CD14-positive monocyte (primary cell): Measurements from ENCODE around the gene DCDC2B. TPM values are rescaled to one million over a fixed set of nuclear protein-coding genes. Genes with fewer than 3 reads are reported as not detected.

Experiments used
- DNase-seq, 3 donors: peaks; one replicate each; pipeline ENCODE4 v3.0.0-alpha.2; 2011 to 2022
- H2AFZ ChIP-seq: 2 replicates; pipeline ENCODE4 v1.6.0; 2012; ENCODE audit warnings: mild to moderate bottlenecking, low read depth, low read length, inconsistent platforms; ENCODE audit not compliant: insufficient read depth, poor library complexity, severe bottlenecking
- H3K27ac ChIP-seq, 2 donors: 1 replicate in 1 of 2; 2 replicates in 1 of 2; pipeline ENCODE4 v1.5.1; 2012 to 2013; ENCODE audit warnings: low read length in 2 of 2, control low read depth in 1 of 2, inconsistent platforms in 1 of 2, low read depth in 1 of 2, mild to moderate bottlenecking in 1 of 2
- H3K27me3 ChIP-seq, 2 donors: one replicate each; pipeline versions ENCODE4 v1.6.0 to v1.6.1; 2011 to 2013; ENCODE audit warnings: low read length in 2 of 2; ENCODE audit not compliant: control insufficient read depth in 2 of 2, insufficient read depth in 2 of 2
- H3K36me3 ChIP-seq, 2 donors: replicated peaks in 1 of 2; 1 replicate in 1 of 2; 2 replicates in 1 of 2; pipeline versions ENCODE4 v1.5.1 to v1.6.1; 2012 to 2013; ENCODE audit warnings: low read length in 2 of 2, control low read depth in 1 of 2, inconsistent platforms in 1 of 2, mild to moderate bottlenecking in 1 of 2; ENCODE audit not compliant: insufficient read depth in 2 of 2, control insufficient read depth in 1 of 2
- H3K4me1 ChIP-seq, 2 donors: 1 replicate in 1 of 2; 2 replicates in 1 of 2; pipeline versions ENCODE4 v1.5.1 to v1.6.1; 2012 to 2013; ENCODE audit warnings: low read length in 2 of 2, control low read depth in 1 of 2, inconsistent platforms in 1 of 2, mild to moderate bottlenecking in 1 of 2, moderate library complexity in 1 of 2; ENCODE audit not compliant: insufficient read depth in 2 of 2, control insufficient read depth in 1 of 2
- H3K4me2 ChIP-seq: replicated peaks from 2 replicates; pipeline ENCODE3; 2012; ENCODE audit warnings: low read length, moderate library complexity, mild to moderate bottlenecking; ENCODE audit not compliant: poor library complexity, severe bottlenecking; ENCODE audit errors: extremely low read depth
- H3K4me3 ChIP-seq, 3 experiments: fragments of 200-600 bp in 1 of 3; sonication (generic) in 1 of 3; replicated peaks in 1 of 3; 1 replicate in 2 of 3; 2 replicates in 1 of 3; pipeline ENCODE4 v1.5.1; 2011 to 2013; ENCODE audit warnings: low read length in 3 of 3, mild to moderate bottlenecking in 3 of 3, control low read depth in 2 of 3, low read depth in 2 of 3, inconsistent platforms in 1 of 3, moderate library complexity in 1 of 3
- H3K79me2 ChIP-seq: 2 replicates; pipeline ENCODE4 v1.6.0; 2012; ENCODE audit warnings: mild to moderate bottlenecking, control low read depth, inconsistent platforms, low read length, moderate library complexity; ENCODE audit not compliant: insufficient read depth
- H3K9ac ChIP-seq: 2 replicates; pipeline ENCODE4 v1.6.0; 2017; ENCODE audit warnings: low read length, mild to moderate bottlenecking; ENCODE audit not compliant: insufficient read depth, poor library complexity, severe bottlenecking
- H3K9me3 ChIP-seq, 2 donors: replicated peaks in 1 of 2; 1 replicate in 1 of 2; 2 replicates in 1 of 2; pipeline versions ENCODE4 v1.5.1 to v1.6.1; 2012 to 2013; ENCODE audit warnings: low read length in 2 of 2, control low read depth in 1 of 2; ENCODE audit not compliant: control insufficient read depth in 1 of 2, insufficient read depth in 1 of 2
- H4K20me1 ChIP-seq: 2 replicates; pipeline ENCODE4 v1.6.0; 2012; ENCODE audit warnings: mild to moderate bottlenecking, low read length, control low read depth, moderate library complexity; ENCODE audit not compliant: insufficient read depth
- H3K27ac Mint-ChIP-seq, 7 donors: one replicate each; pipeline ENCODE4 v1.8.0; 2020; ENCODE audit warnings: mild to moderate bottlenecking in 7 of 7, mixed read lengths in 7 of 7, moderate library complexity in 6 of 7, inconsistent platforms in 2 of 7
- H3K27me3 Mint-ChIP-seq, 3 donors: one replicate each; pipeline ENCODE4 v1.8.0; 2021 to 2022; ENCODE audit warnings: low read depth in 3 of 3, mild to moderate bottlenecking in 3 of 3, mixed read lengths in 3 of 3, moderate library complexity in 3 of 3, inconsistent platforms in 1 of 3
- H3K36me3 Mint-ChIP-seq, 2 donors: one replicate each; pipeline ENCODE4 v1.8.0; 2020; ENCODE audit warnings: mixed read lengths in 2 of 2, inconsistent platforms in 1 of 2, mild to moderate bottlenecking in 1 of 2
- H3K4me1 Mint-ChIP-seq: one replicate; pipeline ENCODE4 v1.8.0; 2020; ENCODE audit warnings: mild to moderate bottlenecking, mixed read lengths
- H3K4me3 Mint-ChIP-seq, 2 donors: one replicate each; pipeline ENCODE4 v1.8.0; 2020; ENCODE audit warnings: mild to moderate bottlenecking in 2 of 2, mixed read lengths in 2 of 2, moderate library complexity in 1 of 2
- H3K9me3 Mint-ChIP-seq, 7 donors: one replicate each; pipeline ENCODE4 v1.8.0; 2020 to 2022; ENCODE audit warnings: mixed read lengths in 7 of 7, mild to moderate bottlenecking in 6 of 7, moderate library complexity in 6 of 7, inconsistent platforms in 2 of 7
- WGBS: methylation state at CpG from one replicate; pipeline ENCODE4 v1.1.5; 2013; ENCODE audit warnings: missing lambda C conversion rate; ENCODE audit not compliant: insufficient coverage; 5-methylcytosine and 5-hydroxymethylcytosine counted together
- intact Hi-C, 2 donors: fragments of 100-400 bp; cut with micrococcal nuclease; formaldehyde crosslinking; loops; one replicate each; pipeline versions ENCODE4 v1.15.0 to v1.15.1; 2023
- polyA plus RNA-seq, 3 donors: library from polyadenylated mRNA; depleted of rRNA in 1 of 3; unstranded in 2 of 3; stranded (reverse) in 1 of 3; fragments of 300-500 nt in 2 of 3; fragments of >200 nt in 1 of 3; fragmentation: Illumina TruSeq in 2 of 3; gene quantifications; 1 replicate in 2 of 3; 2 replicates in 1 of 3; pipeline ENCODE4 v1.2.3, GENCODE V29; 2012 to 2021
- TF ChIP-seq, protein P1 (sequence below): fragments of 200-600 bp; IDR thresholded peaks from one replicate; pipeline ENCODE4 v1.8.0; 2022; ENCODE audit warnings: antibody characterized with exemption, mild to moderate bottlenecking

The DCDC2B gene
- polyA plus RNA-seq, 3 donors, result not detected

DNA sequence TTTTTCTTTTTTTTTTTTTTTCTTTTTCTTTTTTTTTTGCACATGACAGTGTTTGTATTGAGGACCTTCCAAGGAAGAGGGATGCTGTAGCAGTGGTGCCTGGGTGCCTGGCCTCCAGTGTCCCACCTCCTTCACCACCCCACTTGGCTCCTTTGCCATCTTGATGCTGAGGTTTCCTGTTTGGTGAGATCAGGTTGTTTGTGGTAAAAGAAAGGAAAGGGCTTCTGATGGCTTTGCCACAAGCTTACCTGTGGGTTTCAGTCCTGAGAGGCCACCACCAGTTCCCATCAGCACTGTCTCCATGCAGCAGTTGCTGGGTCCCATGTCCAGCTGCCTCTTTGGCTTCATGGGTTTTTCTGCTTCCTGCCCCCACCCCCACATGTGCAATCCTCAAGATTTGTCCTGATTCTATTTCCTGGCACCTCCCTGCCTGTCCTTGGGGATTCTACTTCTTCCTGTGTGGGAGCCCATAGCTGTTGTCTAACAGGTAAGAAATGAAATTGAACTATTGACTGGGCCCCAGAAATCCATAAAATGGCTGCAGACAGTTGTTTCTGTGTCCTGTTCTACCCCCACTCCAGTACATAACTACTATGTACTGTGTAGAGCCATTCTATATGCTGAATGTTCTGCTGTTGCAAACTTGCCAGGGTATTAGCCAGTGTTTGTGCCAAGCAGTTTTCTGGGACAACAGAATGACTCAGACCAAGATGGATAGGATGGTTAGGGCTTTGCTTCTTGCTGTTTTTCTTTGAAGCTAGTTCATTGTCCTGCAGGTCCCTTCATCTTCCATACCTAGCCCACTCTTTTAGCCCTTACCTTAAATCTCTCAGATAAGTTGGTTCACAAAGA, 12.7 kb upstream of the DCDC2B start:
- no peak overlapping the region for H3K4me3 ChIP-seq
- peaks cover 12 to 17% of the 10 kb centered on the region in 2 donors for H3K4me1 ChIP-seq
- H3K9me3 ChIP-seq, result no peaks in the 10 kb centered on the region
- TF ChIP-seq, protein P1, sequence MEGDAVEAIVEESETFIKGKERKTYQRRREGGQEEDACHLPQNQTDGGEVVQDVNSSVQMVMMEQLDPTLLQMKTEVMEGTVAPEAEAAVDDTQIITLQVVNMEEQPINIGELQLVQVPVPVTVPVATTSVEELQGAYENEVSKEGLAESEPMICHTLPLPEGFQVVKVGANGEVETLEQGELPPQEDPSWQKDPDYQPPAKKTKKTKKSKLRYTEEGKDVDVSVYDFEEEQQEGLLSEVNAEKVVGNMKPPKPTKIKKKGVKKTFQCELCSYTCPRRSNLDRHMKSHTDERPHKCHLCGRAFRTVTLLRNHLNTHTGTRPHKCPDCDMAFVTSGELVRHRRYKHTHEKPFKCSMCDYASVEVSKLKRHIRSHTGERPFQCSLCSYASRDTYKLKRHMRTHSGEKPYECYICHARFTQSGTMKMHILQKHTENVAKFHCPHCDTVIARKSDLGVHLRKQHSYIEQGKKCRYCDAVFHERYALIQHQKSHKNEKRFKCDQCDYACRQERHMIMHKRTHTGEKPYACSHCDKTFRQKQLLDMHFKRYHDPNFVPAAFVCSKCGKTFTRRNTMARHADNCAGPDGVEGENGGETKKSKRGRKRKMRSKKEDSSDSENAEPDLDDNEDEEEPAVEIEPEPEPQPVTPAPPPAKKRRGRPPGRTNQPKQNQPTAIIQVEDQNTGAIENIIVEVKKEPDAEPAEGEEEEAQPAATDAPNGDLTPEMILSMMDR, result no peak
- Mint-ChIP-seq H3K9me3 (peaks cover 0 to 1% (median 0%) of the 10 kb centered on the region in 7 donors), H3K4me1 (peaks cover 15% of the 10 kb centered on the region), H3K4me3 (no peak overlapping the region), H3K27ac (peak overlapping the region in 2 of 7 donors; percentile 20 to 29), H3K27me3 (peaks cover 0 to under 1% (median under 1%) of the 10 kb centered on the region in 3 donors), H3K36me3 (peaks cover 66 to 71% of the 10 kb centered on the region in 2 donors)
- no peak overlapping the region for H2AFZ ChIP-seq
- DNase-seq, result no peak
- no peak overlapping the region for H3K4me2 ChIP-seq
- peaks cover 62 to 73% of the 10 kb centered on the region in 2 donors for H3K36me3 ChIP-seq
- H4K20me1 ChIP-seq, result no peaks in the 10 kb centered on the region
- no peak overlapping the region for H3K27ac ChIP-seq
- intact Hi-C loops, result no loop called here
- no peaks in the 10 kb centered on the region for H3K79me2 ChIP-seq
- H3K9ac ChIP-seq, result no peak overlapping the region
- no peaks in the 10 kb centered on the region for H3K27me3 ChIP-seq

DNA sequence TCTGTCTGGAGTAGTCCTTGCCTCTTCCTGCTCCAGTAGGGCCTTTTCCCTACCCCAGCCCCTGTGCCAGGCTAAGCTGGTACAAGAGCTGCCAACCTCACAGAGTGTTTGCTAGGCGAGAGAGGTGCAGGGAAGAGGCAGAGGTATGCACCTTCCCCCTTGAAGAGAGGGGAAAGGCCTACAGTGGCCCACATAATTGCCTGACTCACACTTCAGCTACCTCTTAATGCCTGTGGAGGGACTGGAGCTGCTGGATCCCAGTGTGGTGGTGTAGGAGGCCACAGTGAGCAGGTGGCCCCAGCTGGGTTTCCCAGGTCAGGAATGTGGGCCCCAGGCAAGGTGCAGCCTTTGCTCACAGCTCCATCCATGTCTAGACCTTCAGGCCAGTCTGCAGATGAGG, 11.8 kb upstream of the DCDC2B start:
- peaks cover 0 to 7% (median 6%) of the 10 kb centered on the region in 3 donors for H3K27me3 Mint-ChIP-seq
- TF ChIP-seq, protein P1, result no peak
- peak overlapping the region in 3 of 7 donors; percentile 29 to 75 (median 64) for H3K27ac Mint-ChIP-seq
- peaks cover 23% of the 10 kb centered on the region for H3K4me1 Mint-ChIP-seq
- H3K4me2 ChIP-seq, result no peak overlapping the region
- DNase-seq, result no peak
- H3K79me2 ChIP-seq, result no peaks in the 10 kb centered on the region
- intact Hi-C loops, result no loop called here
- peaks cover 57 to 62% of the 10 kb centered on the region in 2 donors for H3K36me3 Mint-ChIP-seq
- peaks cover 0 to 1% (median 0%) of the 10 kb centered on the region in 7 donors for H3K9me3 Mint-ChIP-seq
- no peaks in the 10 kb centered on the region for H3K9me3 ChIP-seq
- H3K4me3 Mint-ChIP-seq, result no peak overlapping the region
- H3K9ac ChIP-seq, result no peak overlapping the region
- H3K27me3 ChIP-seq, result no peaks in the 10 kb centered on the region
- peak overlapping the region in 1 of 2 donors; percentile 23 for H3K27ac ChIP-seq
- H2AFZ ChIP-seq, result no peak overlapping the region
- no peak overlapping the region for H3K4me3 ChIP-seq
- peaks cover 21 to 24% of the 10 kb centered on the region in 2 donors for H3K4me1 ChIP-seq
- peaks cover 54 to 64% of the 10 kb centered on the region in 2 donors for H3K36me3 ChIP-seq
- no peaks in the 10 kb centered on the region for H4K20me1 ChIP-seq
- no CpG with 5 or more reads among the region's 1 CpG for WGBS
